GM21367 (cell line): ENCODE data around the gene ICAM4.
"Not testable (repeated sequence)": the region's sequence is repeated elsewhere in the genome, so short reads cannot be mapped to it uniquely, and the experiment has no call there.

Source experiments
- ATAC-seq: cut with Tn5 transposase; IDR thresholded peaks from one replicate; pipeline ENCODE4 v1.9.1; 2021; ENCODE audit not compliant: unreplicated experiment

The ICAM4 gene

GRCh38 chr19:10268071-10268470 is 18.7 kb upstream of the ICAM4 start:
- ATAC-seq = no peak

DNA sequence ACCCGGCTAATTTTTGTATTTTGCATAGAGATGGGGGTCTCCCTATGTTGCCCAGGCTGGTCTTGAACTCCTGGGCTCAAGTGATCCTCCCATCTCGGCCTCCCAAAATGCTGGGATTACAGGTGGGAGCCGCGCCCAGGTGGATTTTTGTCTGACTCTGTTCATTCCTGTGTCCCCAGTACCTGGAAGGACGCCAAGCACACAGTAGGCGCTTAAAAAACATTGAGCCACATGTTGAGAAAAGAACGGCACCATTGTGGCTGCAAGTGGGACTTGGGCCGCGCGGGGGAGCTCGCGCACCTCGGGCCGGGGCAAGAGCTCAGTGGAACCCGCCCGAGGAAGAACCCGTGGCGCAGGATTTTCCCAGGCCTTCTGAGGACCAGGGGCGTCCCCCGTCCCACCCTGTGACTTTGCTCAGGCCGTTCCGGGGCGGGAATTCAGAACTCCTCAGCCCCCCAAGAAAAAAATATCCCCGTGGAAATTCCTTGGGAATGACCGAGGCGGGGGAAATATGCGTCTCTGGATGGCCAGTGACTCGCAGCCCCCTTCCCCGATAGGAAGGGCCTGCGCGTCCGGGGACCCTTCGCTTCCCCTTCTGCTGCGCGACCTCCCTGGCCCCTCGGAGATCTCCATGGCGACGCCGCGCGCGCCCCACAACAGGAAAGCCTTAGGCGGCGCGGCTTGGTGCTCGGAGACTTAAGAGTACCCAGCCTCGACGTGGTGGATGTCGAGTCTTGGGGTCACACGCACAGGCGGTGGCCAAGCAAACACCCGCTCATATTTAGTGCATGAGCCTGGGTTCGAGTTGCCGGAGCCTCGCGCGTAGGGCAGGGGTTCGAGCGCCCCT is 17.2 kb upstream of the ICAM4 start:
- no peak for ATAC-seq

GRCh38 chr19:10270180-10270615 is 16.6 kb upstream of the ICAM4 start:
- no peak for ATAC-seq

GRCh38 chr19:10270616-10271394 is 15.9 kb upstream of the ICAM4 start, which contains the start of gene ICAM1:
TSS of gene ICAM1 (plus strand) at chr19:10271120. CDS start at chr19:10271160, 40 bp downstream.
- ATAC-seq = no peak

GRCh38 chr19:10271543-10272086 is 15.1 kb upstream of the ICAM4 start:
- ATAC-seq = no peak

DNA sequence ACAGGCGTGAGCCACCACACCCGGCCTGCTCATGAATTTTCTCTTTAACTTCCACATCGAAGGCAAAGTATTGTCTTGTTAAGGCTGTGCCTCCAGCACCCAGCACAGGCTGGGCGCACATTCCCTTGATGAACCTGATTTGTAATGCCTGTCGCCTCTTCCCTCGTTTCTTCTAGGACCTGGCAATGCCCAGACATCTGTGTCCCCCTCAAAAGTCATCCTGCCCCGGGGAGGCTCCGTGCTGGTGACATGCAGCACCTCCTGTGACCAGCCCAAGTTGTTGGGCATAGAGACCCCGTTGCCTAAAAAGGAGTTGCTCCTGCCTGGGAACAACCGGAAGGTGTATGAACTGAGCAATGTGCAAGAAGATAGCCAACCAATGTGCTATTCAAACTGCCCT is 12.2 kb upstream of the ICAM4 start:
- no peak for ATAC-seq

DNA sequence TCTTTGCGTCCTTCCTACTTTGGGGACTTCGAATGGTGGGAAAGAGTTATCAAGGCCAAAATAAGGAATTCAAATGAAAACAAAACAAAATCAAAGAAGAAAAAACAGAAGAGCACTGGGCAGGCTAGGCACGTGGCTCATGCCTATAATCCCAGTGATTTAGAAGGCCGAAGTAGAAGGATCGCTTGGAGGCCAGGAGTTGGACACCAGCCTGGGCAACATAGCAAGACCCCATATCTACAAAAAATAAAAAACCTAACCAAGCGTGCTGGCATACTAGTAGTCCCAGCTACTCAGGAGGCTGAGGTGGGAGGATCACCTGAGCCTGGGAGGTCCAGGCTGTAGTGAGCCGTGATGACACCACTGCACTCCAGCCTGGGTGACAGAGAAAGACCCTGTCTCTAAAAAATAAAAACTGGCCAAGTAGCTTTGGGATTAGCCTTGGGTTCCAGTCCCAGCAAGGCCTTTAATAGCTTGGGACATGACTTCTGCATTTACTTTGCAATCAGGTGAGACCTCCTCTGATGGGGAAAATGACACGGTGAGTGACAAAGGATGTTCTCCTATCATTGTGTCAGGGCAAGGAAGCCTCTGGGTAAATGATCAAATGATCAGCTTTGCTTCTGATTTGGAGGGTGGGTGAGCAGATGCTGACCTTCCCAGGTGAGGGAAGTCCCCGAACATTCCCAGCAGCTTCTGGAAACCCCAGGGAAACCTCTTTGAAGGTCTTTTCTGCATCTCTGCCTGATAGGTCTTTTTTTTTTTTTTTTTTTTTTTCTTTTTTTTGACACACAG is 8.8 kb upstream of the ICAM4 start:
- no peak for ATAC-seq

DNA sequence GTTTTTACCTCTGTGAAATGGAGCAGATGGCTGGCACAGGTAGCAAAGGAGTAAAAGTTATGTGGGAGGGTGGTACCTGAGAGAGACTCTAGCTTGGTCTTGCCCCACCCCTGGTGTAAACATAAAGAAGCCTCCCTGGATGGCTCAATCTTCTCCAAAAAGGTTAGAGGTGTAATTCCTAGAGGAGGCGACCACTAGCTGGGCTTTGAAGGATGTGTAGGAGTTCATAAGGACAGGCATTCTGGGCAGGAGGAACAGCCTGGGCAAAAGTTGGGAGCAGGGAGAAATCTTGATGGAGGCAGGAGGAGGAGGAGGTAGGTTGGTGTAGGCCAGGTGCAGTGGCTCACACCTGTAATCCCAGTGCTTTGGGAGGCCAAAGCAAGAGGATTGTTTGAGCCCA is 7.8 kb upstream of the ICAM4 start:
- ATAC-seq = no peak

DNA sequence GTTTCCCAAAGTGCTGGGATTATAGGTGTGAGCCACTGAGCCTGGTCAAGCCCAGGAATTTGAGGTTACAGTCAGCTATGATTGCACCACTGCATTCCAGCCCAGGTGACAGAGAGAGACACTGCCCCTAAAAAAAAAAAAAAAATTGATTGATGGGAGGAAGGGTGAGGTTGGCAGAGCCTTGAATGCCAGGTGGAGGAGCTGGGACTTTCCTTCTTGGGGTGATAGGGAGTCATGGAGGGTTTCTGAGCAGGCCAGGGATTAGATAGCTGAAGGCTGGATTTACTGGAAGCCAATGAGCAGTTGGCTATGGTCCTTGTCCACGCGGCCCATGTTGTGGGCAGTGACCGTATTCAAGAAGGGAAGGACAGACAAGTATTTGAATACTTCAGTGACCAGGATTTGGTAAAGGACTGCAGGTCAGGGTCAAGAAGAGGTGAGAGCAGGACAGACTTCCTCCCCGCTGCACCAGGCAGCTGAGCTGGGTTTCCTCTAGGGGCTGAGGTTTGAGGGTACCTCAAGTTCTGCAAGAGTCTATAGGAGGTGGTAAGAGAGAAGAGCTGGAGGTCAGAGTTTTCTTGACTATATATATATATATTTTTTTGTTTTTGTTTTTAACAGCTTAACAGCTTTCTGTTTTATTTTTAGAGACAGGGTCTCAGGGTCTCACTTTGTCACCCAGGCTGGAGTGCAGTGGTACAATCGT is 6.9 kb upstream of the ICAM4 start:
- ATAC-seq = no peak

- ATAC-seq = not testable (repeated sequence)
These were observed 4.7 kb upstream of the ICAM4 start for GRCh38 chr19:10282043-10282442.

- no peak for ATAC-seq
These were observed 3.3 kb upstream of the ICAM4 start for GRCh38 chr19:10283301-10284064.

GRCh38 chr19:10284065-10284959 is 2.4 kb upstream of the ICAM4 start:
- ATAC-seq = no peak

DNA sequence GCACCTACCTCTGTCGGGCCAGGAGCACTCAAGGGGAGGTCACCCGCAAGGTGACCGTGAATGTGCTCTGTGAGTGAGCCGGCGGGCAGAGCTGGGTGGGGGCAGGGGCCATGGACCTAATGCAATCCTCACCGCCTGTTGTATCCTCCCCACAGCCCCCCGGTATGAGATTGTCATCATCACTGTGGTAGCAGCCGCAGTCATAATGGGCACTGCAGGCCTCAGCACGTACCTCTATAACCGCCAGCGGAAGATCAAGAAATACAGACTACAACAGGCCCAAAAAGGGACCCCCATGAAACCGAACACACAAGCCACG is 1.8 kb upstream of the ICAM4 start:
- no peak for ATAC-seq

DNA sequence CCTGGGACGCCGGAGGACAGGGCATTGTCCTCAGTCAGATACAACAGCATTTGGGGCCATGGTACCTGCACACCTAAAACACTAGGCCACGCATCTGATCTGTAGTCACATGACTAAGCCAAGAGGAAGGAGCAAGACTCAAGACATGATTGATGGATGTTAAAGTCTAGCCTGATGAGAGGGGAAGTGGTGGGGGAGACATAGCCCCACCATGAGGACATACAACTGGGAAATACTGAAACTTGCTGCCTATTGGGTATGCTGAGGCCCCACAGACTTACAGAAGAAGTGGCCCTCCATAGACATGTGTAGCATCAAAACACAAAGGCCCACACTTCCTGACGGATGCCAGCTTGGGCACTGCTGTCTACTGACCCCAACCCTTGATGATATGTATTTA is 1.4 kb upstream of the ICAM4 start:
- no peak for ATAC-seq

- no peak for ATAC-seq
These were observed 2.0 kb downstream of the ICAM4 start for GRCh38 chr19:10288662-10289166.

DNA sequence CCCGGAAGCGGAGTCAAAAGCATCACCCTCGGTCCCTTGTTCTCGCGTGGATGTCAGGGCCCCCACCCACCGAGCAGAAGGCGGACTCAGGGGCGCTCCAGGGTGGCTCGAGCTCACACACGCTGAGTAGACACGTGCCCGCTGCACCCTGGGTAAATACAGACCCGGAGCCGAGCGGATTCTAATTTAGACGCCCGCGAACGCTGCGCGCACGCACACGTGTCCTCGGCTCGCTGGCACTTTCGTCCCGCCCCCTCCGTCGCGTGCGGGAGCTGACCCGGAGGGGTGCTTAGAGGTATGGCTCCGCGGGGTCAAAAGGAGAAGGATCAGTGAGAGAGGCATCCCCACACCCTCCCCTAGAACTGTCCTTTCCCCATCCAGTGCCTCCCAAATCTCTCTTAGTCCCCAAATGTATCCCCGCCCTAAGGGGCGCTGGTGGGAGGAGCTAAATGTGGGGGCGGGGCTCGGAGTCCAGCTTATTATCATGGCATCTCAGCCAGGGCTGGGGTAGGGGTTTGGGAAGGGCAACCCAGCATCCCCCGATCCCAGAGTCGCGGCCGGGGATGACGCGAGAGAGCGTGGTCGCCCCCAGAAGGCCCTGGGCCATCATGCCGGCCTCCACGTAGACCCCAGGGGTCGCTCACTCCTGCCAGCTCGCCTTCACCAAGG is 2.5 kb downstream of the ICAM4 start:
- ATAC-seq = no peak

DNA sequence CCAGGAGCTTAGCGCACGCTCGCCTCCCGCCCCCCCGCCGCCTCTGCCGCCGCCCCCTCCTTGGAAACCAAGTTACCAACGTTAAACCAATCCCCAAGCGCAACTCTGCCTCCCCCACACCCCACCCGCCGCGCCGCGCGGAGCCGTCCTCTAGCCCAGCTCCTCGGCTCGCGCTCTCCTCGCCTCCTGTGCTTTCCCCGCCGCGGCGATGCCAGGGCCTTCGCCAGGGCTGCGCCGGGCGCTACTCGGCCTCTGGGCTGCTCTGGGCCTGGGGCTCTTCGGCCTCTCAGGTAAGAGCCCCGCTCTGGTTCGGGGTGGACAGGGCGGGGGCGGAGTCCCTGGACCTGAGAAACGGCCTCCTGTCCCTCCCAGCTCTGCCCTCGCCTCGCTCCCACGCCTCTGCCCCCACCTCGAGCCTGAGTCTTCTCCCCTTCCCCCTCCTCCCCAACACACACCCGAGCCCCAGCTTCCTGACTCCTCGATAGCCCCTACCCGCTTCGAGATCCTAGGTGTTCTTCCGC is 3.1 kb downstream of the ICAM4 start, which contains the start of gene ICAM5:
ICAM5 (plus strand) TSS at position 117 of the 521 bp plus-strand sequence; CDS start at position 209, 92 bp downstream.
- no peak for ATAC-seq
